ENCODE measurements around the gene STK11IP.

The STK11IP gene

DNA sequence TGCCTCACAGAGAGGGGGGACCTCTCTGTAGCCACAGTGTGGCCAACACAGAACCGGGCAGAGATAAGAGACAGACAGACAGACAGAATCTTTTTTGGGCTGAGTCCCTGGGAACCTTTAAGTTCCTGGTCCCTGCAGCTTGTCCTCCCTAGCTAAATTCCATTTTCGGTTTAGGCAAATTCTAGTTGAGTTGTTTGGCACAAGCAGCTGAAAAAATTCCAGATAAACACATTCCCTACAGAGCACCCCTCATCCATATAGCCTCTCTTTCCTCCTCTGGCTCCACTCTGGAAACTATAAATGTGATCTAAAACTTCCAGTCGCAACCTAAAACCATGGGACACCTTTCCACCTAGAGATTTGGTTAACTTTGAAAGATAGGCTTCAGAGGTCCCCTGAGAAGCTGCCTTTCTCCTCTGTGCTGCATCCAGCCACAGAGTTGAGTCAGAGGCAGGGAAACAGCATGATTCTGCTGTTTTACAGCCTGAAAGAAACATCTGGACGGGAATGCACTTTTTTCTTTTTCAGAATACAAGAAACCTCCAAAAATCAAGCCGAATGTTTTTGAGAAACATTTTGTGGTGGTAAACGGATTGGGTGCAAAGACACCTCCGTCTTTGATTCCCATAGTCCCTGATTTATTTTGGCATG, 60.7 kb downstream of the STK11IP start:
- DNase-seq, result no peak

- DNase-seq, result no peak
Measured at GRCh38 chr2:219658874-219659273, 61.2 kb downstream of the STK11IP start.

DNA sequence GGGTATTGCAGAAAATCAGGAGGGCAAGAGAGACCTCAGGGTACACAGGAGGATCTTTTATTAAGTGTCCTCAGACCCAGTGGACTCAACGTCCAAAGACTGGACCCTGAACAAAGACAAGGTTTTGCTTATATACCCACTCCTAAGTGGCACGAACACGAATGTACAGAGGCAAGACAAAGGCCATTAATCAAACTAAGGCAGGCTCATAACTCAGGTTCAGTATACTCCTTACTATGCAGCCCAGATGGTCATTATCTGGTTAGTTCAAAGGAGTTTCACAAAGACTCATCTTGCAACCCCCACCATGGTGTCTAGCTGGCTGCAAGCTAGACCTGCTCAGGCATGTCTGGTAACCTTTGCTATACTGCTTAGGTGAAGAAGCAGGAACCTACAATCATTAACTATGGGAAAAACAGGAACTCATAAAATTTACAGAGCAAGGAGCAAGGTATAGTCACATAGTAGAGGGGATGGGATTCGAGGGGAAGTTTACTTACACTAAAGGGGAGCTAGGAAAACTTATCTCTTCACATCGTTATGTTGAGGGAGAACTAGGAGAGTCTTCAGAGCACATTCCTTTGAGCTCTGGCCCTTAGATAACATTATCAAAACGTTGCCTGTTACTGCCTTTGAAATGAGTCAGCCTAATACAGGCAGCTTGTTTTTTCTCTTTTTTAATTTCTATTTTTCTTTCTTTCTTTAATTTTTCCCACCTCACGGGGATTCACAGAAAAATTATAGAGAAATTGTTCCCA, 63.7 kb downstream of the STK11IP start:
- no peak for DNase-seq

- DNase-seq, result no peak
Measured at GRCh38 chr2:219661955-219662395, 64.3 kb downstream of the STK11IP start.

DNA sequence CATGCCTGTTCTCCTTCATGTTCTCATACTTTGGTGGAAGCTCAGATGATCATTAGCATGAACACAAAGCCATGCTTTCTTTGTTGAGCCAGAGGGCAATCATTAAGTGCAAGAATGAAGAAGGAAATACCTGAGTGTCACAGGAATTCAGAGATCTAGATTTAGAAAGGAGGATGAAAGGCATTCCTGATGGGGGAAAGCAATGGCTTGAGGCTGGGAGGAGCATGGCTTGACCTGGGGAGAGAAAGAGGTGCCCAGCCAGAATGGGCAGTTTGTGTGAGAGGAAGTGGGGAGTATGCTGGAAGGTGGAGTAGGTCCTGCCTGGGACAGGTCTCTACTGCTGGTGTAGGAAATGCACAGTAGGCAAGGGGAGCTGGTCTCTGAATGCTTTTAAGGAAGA, 64.9 kb downstream of the STK11IP start:
- DNase-seq, result no peak

DNA sequence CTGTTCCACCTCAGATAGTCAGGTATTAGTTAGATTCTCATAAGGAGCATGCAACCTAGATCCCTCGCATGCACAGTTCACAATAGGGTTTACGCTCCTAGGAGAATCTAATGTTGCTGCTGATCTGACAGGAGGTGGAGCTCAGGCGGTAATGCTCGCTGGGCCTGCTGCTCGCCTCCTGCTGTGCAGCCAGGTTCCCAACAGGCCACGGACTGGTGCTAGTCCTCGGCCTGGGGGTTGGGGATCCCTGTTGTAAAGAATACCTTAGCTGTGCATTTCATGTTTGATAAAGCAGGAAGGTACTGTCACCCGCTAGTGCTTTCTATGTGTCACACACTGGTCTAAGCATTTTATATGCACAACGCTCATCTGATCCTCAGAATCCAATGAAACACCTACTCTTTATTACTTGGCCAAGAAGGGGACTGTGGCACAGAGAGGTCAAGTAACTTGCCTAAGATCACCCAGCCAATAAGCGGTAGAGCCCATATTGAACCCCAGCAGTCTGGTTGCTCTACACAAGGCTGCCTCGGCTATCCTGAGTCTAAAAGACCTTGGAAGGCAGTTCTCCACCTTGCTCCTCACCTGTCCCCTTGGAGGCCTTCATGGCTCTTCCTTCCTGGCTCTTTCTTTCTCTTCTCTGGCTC, 65.6 kb downstream of the STK11IP start:
- DNase-seq, result no peak

- no peak for DNase-seq
Measured at GRCh38 chr2:219664041-219664440, 66.4 kb downstream of the STK11IP start.

DNA sequence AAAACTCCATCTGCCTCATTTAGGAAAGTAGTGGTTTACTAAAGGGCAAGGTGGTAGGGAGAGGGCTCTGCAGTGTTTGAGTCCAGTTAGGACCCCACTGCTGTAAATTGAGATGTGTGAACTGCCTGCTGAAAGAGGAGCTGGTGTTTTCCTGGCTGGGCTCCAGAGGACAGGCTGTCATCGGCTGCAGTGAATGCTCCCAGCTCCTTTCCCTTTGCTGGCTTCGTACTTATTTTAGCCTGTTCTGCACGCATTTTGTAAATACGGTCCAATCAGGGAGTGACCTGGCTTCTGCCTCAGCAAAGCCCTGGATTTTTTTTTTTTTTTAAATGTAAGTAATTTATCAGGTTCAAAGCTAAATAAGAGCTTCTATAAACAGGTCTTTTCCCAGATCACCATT, 67.3 kb downstream of the STK11IP start:
- no peak for DNase-seq

GRCh38 chr2:219665926-219666325, 68.3 kb downstream of the STK11IP start:
- no peak for DNase-seq
